ENCODE data around the gene TASP1.

TASP1 gene

DNA sequence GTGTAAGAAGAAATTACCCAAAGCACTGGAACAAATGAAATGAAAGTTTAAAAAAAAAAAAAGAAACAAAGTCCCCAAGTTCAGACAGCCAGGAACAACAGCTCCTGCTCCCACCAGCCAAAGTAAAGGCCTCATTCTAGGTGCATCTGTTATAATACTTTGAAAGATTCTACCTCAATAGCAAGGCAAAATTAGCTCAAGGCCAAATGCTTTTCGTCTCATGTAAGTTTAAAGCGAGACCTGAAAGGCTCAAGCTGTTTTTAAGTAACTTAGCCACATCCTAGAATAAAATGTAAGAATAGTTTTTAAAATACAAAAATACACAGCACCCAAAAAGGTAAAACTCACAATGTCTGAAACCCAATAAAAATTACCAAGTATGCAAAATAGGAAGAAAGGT is 64.7 kb downstream of the TASP1 start:
- Histone ChIP-seq H3K9me3 (ENCODE audit: insufficient read depth, low read length) (no peaks in the 10 kb centered on the region), H3K9ac (ENCODE audit: low read length) (no peak overlapping the region), H3F3A (ENCODE audit: insufficient read depth) (no peaks in the 10 kb centered on the region), H3K36me3 (ENCODE audit: low read length) (peaks cover 4% of the 10 kb centered on the region; the same call in 1 of the 2 replicates), H3K27me3 (ENCODE audit: low read length) (no peaks in the 10 kb centered on the region), H4K20me1 (ENCODE audit: low read depth, low read length) (no peaks in the 10 kb centered on the region), H3K4me2 (ENCODE audit: low read depth, low read length, poor library complexity, severe bottlenecking) (no peak overlapping the region), H3K79me2 (ENCODE audit: insufficient read depth, low read length) (no peaks in the 10 kb centered on the region), H3K4me3 (ENCODE audit: insufficient read depth, low read length, poor library complexity, severe bottlenecking) (no peak overlapping the region), H3K27ac (ENCODE audit: low read depth, low read length) (no peak overlapping the region), H3K9me2 (replicated peaks; ENCODE audit: insufficient read depth, low read length) (no peaks in the 10 kb centered on the region), H2AFZ (ENCODE audit: low read depth, low read length, severe bottlenecking) (no peak overlapping the region)
- TF ChIP-seq, protein P1, sequence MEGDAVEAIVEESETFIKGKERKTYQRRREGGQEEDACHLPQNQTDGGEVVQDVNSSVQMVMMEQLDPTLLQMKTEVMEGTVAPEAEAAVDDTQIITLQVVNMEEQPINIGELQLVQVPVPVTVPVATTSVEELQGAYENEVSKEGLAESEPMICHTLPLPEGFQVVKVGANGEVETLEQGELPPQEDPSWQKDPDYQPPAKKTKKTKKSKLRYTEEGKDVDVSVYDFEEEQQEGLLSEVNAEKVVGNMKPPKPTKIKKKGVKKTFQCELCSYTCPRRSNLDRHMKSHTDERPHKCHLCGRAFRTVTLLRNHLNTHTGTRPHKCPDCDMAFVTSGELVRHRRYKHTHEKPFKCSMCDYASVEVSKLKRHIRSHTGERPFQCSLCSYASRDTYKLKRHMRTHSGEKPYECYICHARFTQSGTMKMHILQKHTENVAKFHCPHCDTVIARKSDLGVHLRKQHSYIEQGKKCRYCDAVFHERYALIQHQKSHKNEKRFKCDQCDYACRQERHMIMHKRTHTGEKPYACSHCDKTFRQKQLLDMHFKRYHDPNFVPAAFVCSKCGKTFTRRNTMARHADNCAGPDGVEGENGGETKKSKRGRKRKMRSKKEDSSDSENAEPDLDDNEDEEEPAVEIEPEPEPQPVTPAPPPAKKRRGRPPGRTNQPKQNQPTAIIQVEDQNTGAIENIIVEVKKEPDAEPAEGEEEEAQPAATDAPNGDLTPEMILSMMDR (IDR thresholded peaks at IDR 0.05; ENCODE audit: insufficient read depth, low read length, poor library complexity, severe bottlenecking): no peak
- TF ChIP-seq EZH2phosphoT487 (conservative IDR thresholded peaks at IDR 0.05; ENCODE audit: low read length): no peak

DNA sequence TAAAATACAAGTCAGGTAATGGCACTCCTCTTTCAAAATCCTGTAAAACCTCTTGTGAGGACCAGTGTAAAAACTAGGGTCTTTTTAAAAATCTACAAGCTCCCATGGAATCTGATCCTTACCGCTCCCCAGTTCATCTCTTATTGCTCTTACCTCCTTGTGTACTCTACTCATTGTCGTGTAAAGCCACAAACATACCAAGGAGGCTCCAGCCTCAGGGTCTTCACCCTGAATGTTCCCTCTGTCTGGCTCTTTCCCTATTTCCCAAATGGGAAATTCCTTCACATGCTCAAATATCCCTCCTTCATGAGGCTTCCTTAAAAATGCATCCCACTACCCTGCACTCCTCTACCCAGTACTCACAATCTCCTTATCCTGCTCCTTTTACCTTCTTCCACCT is 67.1 kb downstream of the TASP1 start:
- no peaks in the 10 kb centered on the region for H3F3A ChIP-seq (ENCODE audit: insufficient read depth)
- H3K9me3 ChIP-seq (ENCODE audit: insufficient read depth, low read length): no peaks in the 10 kb centered on the region
- H3K9ac ChIP-seq (ENCODE audit: low read length): no peak overlapping the region
- no peaks in the 10 kb centered on the region for H3K27me3 ChIP-seq (ENCODE audit: low read length)
- H3K4me3 ChIP-seq (ENCODE audit: insufficient read depth, low read length, poor library complexity, severe bottlenecking): no peak overlapping the region
- no peaks in the 10 kb centered on the region for H3K79me2 ChIP-seq (ENCODE audit: insufficient read depth, low read length)
- no peaks in the 10 kb centered on the region for H4K20me1 ChIP-seq (ENCODE audit: low read depth, low read length)
- H3K9me2 ChIP-seq (replicated peaks; ENCODE audit: insufficient read depth, low read length): no peaks in the 10 kb centered on the region
- H2AFZ ChIP-seq (ENCODE audit: low read depth, low read length, severe bottlenecking): no peak overlapping the region
- no peak overlapping the region for H3K4me2 ChIP-seq (ENCODE audit: low read depth, low read length, poor library complexity, severe bottlenecking)
- TF ChIP-seq EZH2phosphoT487 (conservative IDR thresholded peaks at IDR 0.05; ENCODE audit: low read length): no peak
- TF ChIP-seq, protein P1 (IDR thresholded peaks at IDR 0.05; ENCODE audit: insufficient read depth, low read length, poor library complexity, severe bottlenecking): no peak
- H3K27ac ChIP-seq (ENCODE audit: low read depth, low read length): no peak overlapping the region
- peaks cover 4% of the 10 kb centered on the region; the same call in 1 of the 2 replicates for H3K36me3 ChIP-seq (ENCODE audit: low read length)

DNA sequence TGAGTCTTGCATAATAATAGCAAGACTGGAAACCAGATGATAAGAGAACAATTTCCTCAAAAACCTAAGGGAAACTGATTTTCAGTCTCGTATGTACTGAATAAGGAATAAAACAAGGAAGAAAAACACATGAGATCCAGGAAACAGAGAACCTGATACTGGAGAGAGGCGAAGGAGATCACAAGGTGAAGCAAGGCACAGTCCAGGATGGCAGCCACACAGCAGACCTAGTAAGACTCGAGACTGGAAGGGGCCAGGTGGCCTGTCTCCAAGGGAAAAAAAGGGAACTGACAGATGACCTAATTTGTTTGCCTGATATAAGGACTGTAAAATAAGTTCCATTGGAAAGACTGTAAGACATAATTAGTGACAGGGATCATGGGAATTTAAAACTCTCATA is 71.1 kb downstream of the TASP1 start:
- no peak overlapping the region for H3K4me3 ChIP-seq (ENCODE audit: insufficient read depth, low read length, poor library complexity, severe bottlenecking)
- H3K27me3 ChIP-seq (ENCODE audit: low read length): no peaks in the 10 kb centered on the region
- H3K79me2 ChIP-seq (ENCODE audit: insufficient read depth, low read length): no peaks in the 10 kb centered on the region
- H3K36me3 ChIP-seq (ENCODE audit: low read length): no peaks in the 10 kb centered on the region
- H3K27ac ChIP-seq (ENCODE audit: low read depth, low read length): no peak overlapping the region
- H3K9me2 ChIP-seq (replicated peaks; ENCODE audit: insufficient read depth, low read length): no peaks in the 10 kb centered on the region
- no peak overlapping the region for H3K4me2 ChIP-seq (ENCODE audit: low read depth, low read length, poor library complexity, severe bottlenecking)
- no peak overlapping the region for H2AFZ ChIP-seq (ENCODE audit: low read depth, low read length, severe bottlenecking)
- no peaks in the 10 kb centered on the region for H3K9me3 ChIP-seq (ENCODE audit: insufficient read depth, low read length)
- no peak for TF ChIP-seq EZH2phosphoT487 (conservative IDR thresholded peaks at IDR 0.05; ENCODE audit: low read length)
- TF ChIP-seq, protein P1 (IDR thresholded peaks at IDR 0.05; ENCODE audit: insufficient read depth, low read length, poor library complexity, severe bottlenecking): no peak
- no peak overlapping the region for H3K9ac ChIP-seq (ENCODE audit: low read length)
- no peaks in the 10 kb centered on the region for H4K20me1 ChIP-seq (ENCODE audit: low read depth, low read length)
- no peaks in the 10 kb centered on the region for H3F3A ChIP-seq (ENCODE audit: insufficient read depth)
